IMR-90 (cell line): ENCODE results near the gene ATRNL1. TPM values are rescaled to one million over a fixed set of nuclear protein-coding genes. Genes with fewer than 3 reads are reported as not detected.

Experiments used
- ATAC-seq: fragments of 200-7000 bp; cut with Tn5 transposase; 2 replicates; pipeline ENCODE4 v1.9.1; 2020; ENCODE audit warnings: low read depth, mild to moderate bottlenecking, moderate library complexity
- BruUV-seq: library from RNA; stranded (reverse); fragments of 400-500 nt; replicated peaks from 2 replicates; lab custom pipeline; 2021; lab: Mats Ljungman, UMichigan
- CTCF ChIA-PET: fragments of 300-600 bp; formaldehyde crosslinking; extraction: SDS; loops from one replicate; lab custom pipeline; 2021; ENCODE audit warnings: antibody characterized with exemption; lab: Yijun Ruan, JAX
- POLR2A ChIA-PET: fragments of 300-600 bp; sonication (Branson Sonifier 250); formaldehyde crosslinking; loops from one replicate; lab custom pipeline; 2022; ENCODE audit warnings: antibody characterized with exemption; ENCODE audit not compliant: unreplicated experiment; lab: Charles Lee
- DNase-seq: peaks from one replicate; pipeline ENCODE4 v3.0.0; 2013
- H2AFZ ChIP-seq: replicated peaks from 2 replicates; pipeline ENCODE3; 2013; ENCODE audit warnings: low read length, mild to moderate bottlenecking; ENCODE audit not compliant: poor library complexity
- H2AK5ac ChIP-seq: 2 replicates; pipeline ENCODE4 v1.6.1; 2013; ENCODE audit warnings: low read depth, low read length, inconsistent platforms
- H2AK9ac ChIP-seq: replicated peaks from 2 replicates; pipeline ENCODE3; 2013; ENCODE audit warnings: mild to moderate bottlenecking, low read depth, low read length, moderate library complexity; ENCODE audit not compliant: poor library complexity
- H2BK120ac ChIP-seq: 2 replicates; pipeline ENCODE4 v1.6.1; 2013; ENCODE audit warnings: low read depth, low read length, inconsistent platforms
- H2BK15ac ChIP-seq: 3 replicates; pipeline ENCODE4 v1.6.1; 2013; ENCODE audit warnings: low read depth, low read length, inconsistent platforms
- H2BK20ac ChIP-seq: 2 replicates; pipeline ENCODE4 v1.6.1; 2013; ENCODE audit warnings: low read depth, mild to moderate bottlenecking, inconsistent platforms, low read length, moderate library complexity
- H2BK5ac ChIP-seq: 2 replicates; pipeline ENCODE4 v1.6.1; 2013; ENCODE audit warnings: mild to moderate bottlenecking, low read depth, low read length, inconsistent platforms; ENCODE audit not compliant: poor library complexity, severe bottlenecking
- H3K14ac ChIP-seq: replicated peaks from 2 replicates; pipeline ENCODE4 v1.6.1; 2013; ENCODE audit warnings: low read depth, low read length, inconsistent platforms
- H3K18ac ChIP-seq: 2 replicates; pipeline ENCODE4 v1.6.1; 2013; ENCODE audit warnings: low read depth, low read length, control low read depth
- H3K23ac ChIP-seq: 2 replicates; pipeline ENCODE4 v1.6.1; 2013; ENCODE audit warnings: low read depth, low read length, inconsistent platforms
- H3K27ac ChIP-seq: 2 replicates; pipeline ENCODE4 v1.5.1; 2013; ENCODE audit warnings: mild to moderate bottlenecking, control low read depth, low read length; ENCODE audit not compliant: insufficient read depth
- H3K27me3 ChIP-seq: 2 replicates; pipeline ENCODE4 v1.6.1; 2013; ENCODE audit warnings: low read length; ENCODE audit not compliant: control insufficient read depth, insufficient read depth
- H3K36me3 ChIP-seq: 2 replicates; pipeline ENCODE4 v1.6.1; 2013; ENCODE audit warnings: low read length, mixed read lengths; ENCODE audit not compliant: control insufficient read depth, insufficient read depth
- H3K4ac ChIP-seq: 2 replicates; pipeline ENCODE4 v1.6.1; 2013; ENCODE audit warnings: low read depth, low read length, inconsistent platforms
- H3K4me1 ChIP-seq: 2 replicates; pipeline ENCODE4 v1.6.1; 2013; ENCODE audit warnings: low read length, mixed read lengths; ENCODE audit not compliant: control insufficient read depth, insufficient read depth
- H3K4me2 ChIP-seq: 2 replicates; pipeline ENCODE4 v1.6.1; 2013; ENCODE audit warnings: low read depth, mild to moderate bottlenecking, control low read depth, low read length, moderate library complexity
- H3K4me3 ChIP-seq: 2 replicates; pipeline ENCODE4 v1.5.1; 2013; ENCODE audit warnings: low read depth, mild to moderate bottlenecking, control low read depth, low read length, moderate library complexity; ENCODE audit not compliant: insufficient read depth
- H3K56ac ChIP-seq: 2 replicates; pipeline ENCODE4 v1.6.1; 2013; ENCODE audit warnings: low read length, inconsistent platforms; ENCODE audit not compliant: insufficient read depth; ENCODE audit errors: extremely low read depth
- H3K79me1 ChIP-seq, 2 experiments: 2 replicates each; pipeline ENCODE4 v1.6.1; 2013; ENCODE audit warnings: low read length in 2 of 2, inconsistent platforms in 1 of 2, low read depth in 1 of 2
- H3K9ac ChIP-seq: 2 replicates; pipeline ENCODE4 v1.6.1; 2013; ENCODE audit warnings: low read depth, low read length, control low read depth
- H3K9me1 ChIP-seq: 2 replicates; pipeline ENCODE4 v1.6.1; 2013; ENCODE audit warnings: low read length, inconsistent platforms; ENCODE audit not compliant: insufficient read depth
- H3K9me3 ChIP-seq: 2 replicates; pipeline ENCODE4 v1.6.1; 2013; ENCODE audit warnings: low read length; ENCODE audit not compliant: control insufficient read depth, insufficient read depth
- H4K20me1 ChIP-seq: 2 replicates; pipeline ENCODE4 v1.6.1; 2013; ENCODE audit warnings: low read length, inconsistent platforms; ENCODE audit not compliant: insufficient read depth
- H4K5ac ChIP-seq: 2 replicates; pipeline ENCODE4 v1.6.1; 2013; ENCODE audit warnings: mild to moderate bottlenecking, low read depth, low read length, control low read depth
- H4K8ac ChIP-seq, 2 experiments: 2 replicates each; pipeline ENCODE4 v1.6.1; 2013; ENCODE audit warnings: low read depth in 2 of 2, low read length in 2 of 2, control low read depth in 1 of 2, inconsistent platforms in 1 of 2
- H4K91ac ChIP-seq: 2 replicates; pipeline ENCODE4 v1.6.1; 2013; ENCODE audit warnings: low read depth, low read length, inconsistent platforms; ENCODE audit not compliant: insufficient read depth
- BHLHE40 ChIP-seq: fragments of 150-350 bp; IDR thresholded peaks from 2 replicates; pipeline ENCODE4 v1.6.1; 2016; ENCODE audit warnings: mild to moderate bottlenecking, low read depth, low read length
- CEBPB ChIP-seq: IDR thresholded peaks from 2 replicates; pipeline ENCODE4 v1.6.1; 2012; ENCODE audit warnings: low read depth, low read length, improper control_type of control experiment
- CHD1 ChIP-seq: IDR thresholded peaks from 2 replicates; pipeline ENCODE4 v1.6.1; 2012; ENCODE audit warnings: low read depth, low read length, improper control_type of control experiment
- CTCF ChIP-seq: conservative IDR thresholded peaks from 2 replicates; pipeline ENCODE4 v1.5.1; 2012; ENCODE audit warnings: mild to moderate bottlenecking, low read depth, low read length, improper control_type of control experiment
- ELK1 ChIP-seq: fragments of 150-350 bp; IDR thresholded peaks from 2 replicates; pipeline ENCODE4 v1.6.1; 2016; ENCODE audit warnings: low read depth, mild to moderate bottlenecking, low read length, moderate library complexity, borderline replicate concordance
- FOS ChIP-seq: fragments of 150-350 bp; IDR thresholded peaks from 2 replicates; pipeline ENCODE4 v1.6.1; 2016; ENCODE audit warnings: low read depth, low read length
- MAFK ChIP-seq: IDR thresholded peaks from 2 replicates; pipeline ENCODE4 v1.6.1; 2012; ENCODE audit warnings: low read depth, low read length, improper control_type of control experiment
- MAZ ChIP-seq: IDR thresholded peaks from 2 replicates; pipeline ENCODE4 v1.6.1; 2012; ENCODE audit warnings: low read depth, mild to moderate bottlenecking, low read length, improper control_type of control experiment, moderate library complexity, borderline replicate concordance
- MXI1 ChIP-seq: IDR thresholded peaks from 2 replicates; pipeline ENCODE4 v1.6.1; 2012; ENCODE audit warnings: low read depth, mild to moderate bottlenecking, low read length, moderate library complexity, borderline replicate concordance
- NFE2L2 ChIP-seq: fragments of 150-350 bp; IDR thresholded peaks from 2 replicates; pipeline ENCODE4 v1.6.1; 2016; ENCODE audit warnings: low read depth, mild to moderate bottlenecking, low read length
- POLR2A ChIP-seq: IDR thresholded peaks from 2 replicates; pipeline ENCODE4 v1.6.1; 2012; ENCODE audit warnings: mild to moderate bottlenecking, low read depth, low read length
- RAD21 ChIP-seq: IDR thresholded peaks from 2 replicates; pipeline ENCODE4 v1.6.1; 2012; ENCODE audit warnings: low read length, improper control_type of control experiment
- RCOR1 ChIP-seq: IDR thresholded peaks from 2 replicates; pipeline ENCODE4 v1.6.1; 2012; ENCODE audit warnings: mild to moderate bottlenecking, low read length, improper control_type of control experiment; ENCODE audit not compliant: insufficient replicate concordance
- RFX5 ChIP-seq: IDR thresholded peaks from 2 replicates; pipeline ENCODE4 v1.8.0; 2012; ENCODE audit warnings: low read depth, mild to moderate bottlenecking, low read length, moderate library complexity
- SMC3 ChIP-seq: fragments of 150-350 bp; IDR thresholded peaks from 2 replicates; pipeline ENCODE4 v1.6.1; 2016; ENCODE audit warnings: low read depth, mild to moderate bottlenecking, antibody characterized with exemption, low read length, moderate library complexity
- USF2 ChIP-seq: fragments of 150-350 bp; IDR thresholded peaks from 2 replicates; pipeline ENCODE4 v1.6.1; 2017; ENCODE audit warnings: mild to moderate bottlenecking, antibody characterized with exemption, low read length, low read depth
- WGBS, 2 experiments: methylation state at CpG; one replicate each; pipeline versions ENCODE4 v1.1.5 to v1.1.7; 2013; ENCODE audit warnings: missing lambda C conversion rate in 2 of 2; ENCODE audit not compliant: insufficient read length in 1 of 2; ENCODE audit errors: extremely low coverage in 2 of 2; 5-methylcytosine and 5-hydroxymethylcytosine counted together
- dilution Hi-C: fragments of 300-500 bp; cut with HindIII; formaldehyde crosslinking; loops from one replicate; pipeline ENCODE4 v1.14.3; 2018; ENCODE audit warnings: low sequenced_read_pairs; ENCODE audit not compliant: unreplicated experiment
- in situ Hi-C: fragments of 300-500 bp; cut with MboI; formaldehyde crosslinking; loops from 3 replicates; pipeline ENCODE4 v1.14.3; 2019; ENCODE audit warnings: low sequenced_read_pairs, inconsistent platforms, mixed read lengths
- intact Hi-C: fragments of 100-400 bp; cut with micrococcal nuclease; formaldehyde crosslinking; loops from 2 replicates; pipeline ENCODE4 v1.10.0; 2022
- polyA plus RNA-seq, 3 experiments: library from polyadenylated mRNA; depleted of rRNA; stranded (reverse); fragments of >200 nt; gene quantifications; 2 replicates each; pipeline ENCODE4 v1.2.3, GENCODE V29; 2012; ENCODE audit warnings: low replicate concordance in 1 of 3
- total RNA-seq: library from RNA; depleted of rRNA; stranded (reverse); fragments of >200 nt; gene quantifications from 2 replicates; pipeline ENCODE4 v1.2.3, GENCODE V29; 2012

ATRNL1 gene
- total and polyA plus RNA-seq, 2 of the 4 experiments (the other 2 are of a cell fraction) = 0.18 to 0.19 TPM

DNA sequence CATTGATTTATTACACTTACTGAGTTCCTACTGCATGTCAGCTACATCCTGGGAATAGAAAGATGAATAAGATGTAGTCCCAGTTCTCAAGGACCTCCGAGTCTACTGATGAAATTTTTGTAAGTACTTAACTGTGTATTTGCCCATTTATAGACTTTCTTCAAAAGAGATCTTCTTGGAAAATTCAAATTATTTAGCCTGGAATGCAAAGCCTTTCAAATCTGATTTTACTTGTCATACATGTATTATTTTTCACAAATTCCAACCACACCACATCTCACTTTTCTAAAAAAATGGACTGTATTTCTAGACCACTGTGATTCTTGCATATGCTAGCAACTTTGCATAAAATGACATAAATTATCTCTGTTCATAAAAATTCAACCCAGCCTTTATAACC is 581.3 kb downstream of the ATRNL1 start:
- H3K79me1 ChIP-seq = no peaks in the 10 kb centered on the region
- POLR2A ChIA-PET = no interaction called here
- H2AFZ ChIP-seq = no peak overlapping the region
- CTCF ChIA-PET = no interaction called here
- no CpG with 5 or more reads among the region's 1 CpG for WGBS, 2 experiments
- H3K27me3 ChIP-seq = no peaks in the 10 kb centered on the region
- H2BK20ac ChIP-seq = no peak overlapping the region
- intact Hi-C loops = no loop called here
- no peak overlapping the region for H3K4me3 ChIP-seq
- no peaks in the 10 kb centered on the region for H3K4me1 ChIP-seq
- H3K23ac ChIP-seq = no peak overlapping the region
- H2BK120ac ChIP-seq = no peak overlapping the region
- no peak overlapping the region for H3K4ac ChIP-seq
- dilution Hi-C loops = no loop called here
- H2AK5ac ChIP-seq = no peak overlapping the region
- no TSS peak for BruUV-seq
- no peak overlapping the region for H3K56ac ChIP-seq
- no peaks in the 10 kb centered on the region for H3K9me3 ChIP-seq
- no peaks in the 10 kb centered on the region for H3K9me1 ChIP-seq
- no peak overlapping the region for H2BK5ac ChIP-seq
- H3K27ac ChIP-seq = no peak overlapping the region
- DNase-seq (no peak), ATAC-seq (no peak)
- no peak overlapping the region for H3K4me2 ChIP-seq
- no peak overlapping the region for H3K9ac ChIP-seq
- no peak overlapping the region for H4K91ac ChIP-seq
- H4K8ac ChIP-seq = no peak overlapping the region
- TF ChIP-seq RFX5 (no peak), RAD21 (no peak), MAFK (no peak), NFE2L2 (no peak), RCOR1 (no peak), CTCF (no peak), MXI1 (no peak), USF2 (no peak), FOS (no peak), SMC3 (no peak), CEBPB (no peak), POLR2A (no peak), MAZ (no peak), ELK1 (no peak), BHLHE40 (no peak), CHD1 (no peak)
- no peaks in the 10 kb centered on the region for H3K36me3 ChIP-seq
- no peak overlapping the region for H2AK9ac ChIP-seq
- in situ Hi-C loops = no loop called here
- no peaks in the 10 kb centered on the region for H4K20me1 ChIP-seq
- H3K14ac ChIP-seq = no peak overlapping the region
- H4K5ac ChIP-seq = no peak overlapping the region
- no peak overlapping the region for H3K18ac ChIP-seq
- no peak overlapping the region for H2BK15ac ChIP-seq
